K562 (cell line): Measurements from ENCODE around the gene PAM. TPM values are rescaled to one million over a fixed set of nuclear protein-coding genes. Genes with fewer than 3 reads are reported as not detected.

ENCODE experiments used
- ATAC-seq: fragments of 200-7000 bp; cut with Tn5 transposase; 3 replicates; pipeline ENCODE4 v1.9.1; 2020; ENCODE audit warnings: moderate library complexity
- BruUV-seq: library from RNA; stranded (reverse); fragments of 400-500 nt; replicated peaks from 2 replicates; lab custom pipeline; 2021; lab: Mats Ljungman, UMichigan
- CTCF ChIA-PET: fragments of 300-600 bp; formaldehyde crosslinking; extraction: SDS; loops from one replicate; lab custom pipeline; 2021; ENCODE audit warnings: low intra/inter-chr PET ratio; lab: Yijun Ruan, JAX
- POLR2A ChIA-PET: fragments of 300-600, 350-650 bp; sonication (Branson Sonifier 250); formaldehyde crosslinking; extraction: SDS; loops from one replicate; lab custom pipeline; 2021; ENCODE audit warnings: antibody characterized with exemption, inconsistent platforms; lab: Yijun Ruan, JAX
- DNase-seq, 4 experiments: peaks; one replicate each; pipeline versions ENCODE4 v3.0.0 to v3.0.0-alpha.2; 2011 to 2018; ENCODE audit warnings: low spot score in 3 of 4, mixed read lengths in 3 of 4; ENCODE audit errors: extremely low read depth in 1 of 4
- FAIRE-seq: peaks from 2 replicates; lab custom pipeline; 2011; peaks lifted over from hg19 to GRCh38; lab: Jason Lieb, UNC
- H2AFZ ChIP-seq: 2 replicates; pipeline ENCODE4 v1.6.0; 2011; ENCODE audit warnings: low read depth, low read length, control low read depth, inconsistent platforms
- H3K27ac ChIP-seq: fragments of 200-600 bp; 3 replicates; pipeline ENCODE4 v1.8.0; 2011; ENCODE audit warnings: low read depth, mild to moderate bottlenecking, control low read depth, inconsistent platforms, low read length, moderate library complexity, mixed read lengths; ENCODE audit errors: extremely low read depth
- H3K27me3 ChIP-seq, 2 experiments: fragments of 300-600 bp in 1 of 2; 2 replicates in 1 of 2; 3 replicates in 1 of 2; pipeline versions ENCODE4 v1.6.0 to v1.8.0; 2011; ENCODE audit warnings: inconsistent platforms in 2 of 2, low read length in 2 of 2, mild to moderate bottlenecking in 1 of 2, mixed read lengths in 1 of 2, moderate library complexity in 1 of 2; ENCODE audit not compliant: control insufficient read depth in 2 of 2, insufficient read depth in 2 of 2
- H3K36me3 ChIP-seq: fragments of 300-600 bp; 3 replicates; pipeline ENCODE4 v1.8.0; 2011; ENCODE audit warnings: mild to moderate bottlenecking, low read length, inconsistent platforms; ENCODE audit not compliant: control insufficient read depth, insufficient read depth
- H3K4me1 ChIP-seq, 2 experiments: fragments of 200-600 bp in 1 of 2; replicated peaks in 1 of 2; 2 replicates in 1 of 2; 3 replicates in 1 of 2; pipeline versions ENCODE4 v1.5.1 to v1.8.0; 2011; ENCODE audit warnings: inconsistent platforms in 2 of 2, low read length in 2 of 2, mild to moderate bottlenecking in 1 of 2, mixed read lengths in 1 of 2, moderate library complexity in 1 of 2; ENCODE audit not compliant: control insufficient read depth in 2 of 2, insufficient read depth in 2 of 2
- H3K4me2 ChIP-seq: 2 replicates; pipeline ENCODE4 v1.6.1; 2011; ENCODE audit warnings: low read length, control low read depth, inconsistent platforms, mixed read lengths; ENCODE audit not compliant: insufficient read depth
- H3K4me3 ChIP-seq: fragments of 200-600 bp; sonication (generic), shearing (Covaris generic); 2 replicates; pipeline ENCODE4 v1.5.1; 2016; ENCODE audit warnings: control low read depth, inconsistent platforms
- H3K79me2 ChIP-seq: fragments of 200-600 bp; 3 replicates; pipeline ENCODE4 v1.8.0; 2011; ENCODE audit warnings: low read length, inconsistent platforms; ENCODE audit not compliant: control insufficient read depth, insufficient read depth
- H3K9ac ChIP-seq, 2 experiments: 2 replicates each; pipeline versions ENCODE4 v1.6.0 to v1.6.1; 2011; ENCODE audit warnings: low read depth in 2 of 2, low read length in 2 of 2, control low read depth in 1 of 2, inconsistent platforms in 1 of 2, mild to moderate bottlenecking in 1 of 2, mixed read lengths in 1 of 2; ENCODE audit not compliant: insufficient read depth in 1 of 2
- H3K9me1 ChIP-seq: one replicate; pipeline ENCODE4 v1.6.0; 2011; ENCODE audit warnings: inconsistent platforms, mild to moderate bottlenecking, low read length, moderate library complexity; ENCODE audit not compliant: control insufficient read depth, insufficient read depth
- H3K9me3 ChIP-seq: replicated peaks from 2 replicates; pipeline ENCODE4 v1.5.1; 2011; ENCODE audit warnings: low read depth, low read length, inconsistent platforms; ENCODE audit not compliant: control insufficient read depth, insufficient read depth
- H4K20me1 ChIP-seq: replicated peaks from 2 replicates; pipeline ENCODE4 v1.6.1; 2011; ENCODE audit warnings: low read length, inconsistent platforms, mixed read lengths; ENCODE audit not compliant: control insufficient read depth, insufficient read depth
- FIP1L1 ChIP-seq: fragments of 200-400 bp; formaldehyde crosslinking; IDR thresholded peaks from 2 replicates; pipeline ENCODE4 v1.6.1; 2018; ENCODE audit warnings: mild to moderate bottlenecking, low read depth, low read length; ENCODE audit not compliant: poor library complexity, severe bottlenecking
- KDM5B ChIP-seq: fragments of 200-600 bp; sonication (generic); IDR thresholded peaks from 2 replicates; pipeline ENCODE4 v1.6.1; 2012; ENCODE audit warnings: low read depth, mild to moderate bottlenecking, moderate library complexity, low read length, control low read depth, inconsistent platforms; ENCODE audit not compliant: insufficient replicate concordance
- NR4A1 ChIP-seq, 2 experiments: fragments of 250-450 bp in 1 of 2; fragments of 450-650 bp in 1 of 2; sonication (Bioruptor Pico) in 1 of 2; IDR thresholded peaks; 2 replicates each; pipeline versions ENCODE4 v1.4.0 to v1.6.1; 2016 to 2020; ENCODE audit warnings: mild to moderate bottlenecking in 2 of 2, missing compliant biosample characterization in 1 of 2, missing genetic modification characterization in 1 of 2, moderate library complexity in 1 of 2
- PKNOX1 ChIP-seq: fragments of 450-650 bp; IDR thresholded peaks from 2 replicates; pipeline ENCODE4 v1.6.1; 2016
- SP1 ChIP-seq: sonication (generic); formaldehyde crosslinking; IDR thresholded peaks from 2 replicates; pipeline ENCODE4 v1.8.1; 2022; ENCODE audit warnings: mild to moderate bottlenecking, missing genetic modification reagents
- SRSF7 ChIP-seq: fragments of 200-400 bp; formaldehyde crosslinking; optimal IDR thresholded peaks from 2 replicates; pipeline ENCODE3; 2017; ENCODE audit warnings: mild to moderate bottlenecking, low read depth, low read length
- TFAM ChIP-seq: fragments of 250-450 bp; sonication (Bioruptor Pico); conservative IDR thresholded peaks from 2 replicates; pipeline ENCODE4 v1.5.0; 2021; ENCODE audit warnings: mild to moderate bottlenecking, moderate library complexity
- ZFP36 ChIP-seq: fragments of 150-350 bp; IDR thresholded peaks from 2 replicates; pipeline ENCODE4 v1.6.1; 2018; ENCODE audit warnings: low read length, low read depth; ENCODE audit not compliant: partially characterized antibody
- WGBS: fragments of 100-300 bp; shearing (Covaris generic); methylation state at CpG from one replicate; pipeline ENCODE4 v1.1.6; 2016; ENCODE audit warnings: low coverage, mixed read lengths; ENCODE audit not compliant: insufficient coverage; ENCODE audit errors: missing lambda C conversion rate; 5-methylcytosine and 5-hydroxymethylcytosine counted together
- in situ Hi-C: fragments of 300-500 bp; cut with MboI; formaldehyde crosslinking; loops from 4 replicates; pipeline ENCODE4 v1.15.0; 2018; ENCODE audit warnings: inconsistent platforms, mixed read lengths
- intact Hi-C: fragments of 100-400 bp; cut with micrococcal nuclease; formaldehyde crosslinking; loops from 2 replicates; pipeline ENCODE4 v1.14.2; 2022
- polyA plus RNA-seq, 8 experiments: library from polyadenylated mRNA; depleted of rRNA in 4 of 8; stranded (reverse) in 5 of 8; unstranded in 3 of 8; fragments of >200 nt; fragmentation: Nextera tagmentation in 2 of 8; fragmentation: Illumina TruSeq in 1 of 8; extraction: Ambion mirVana in 2 of 8; extraction: Trizol in 1 of 8; gene quantifications; 2 replicates each; pipeline versions ENCODE4 v1.2.1 to v1.2.3, GENCODE V29; 2011 to 2014; ENCODE audit warnings: inconsistent platforms in 1 of 8, missing spikeins in 1 of 8
- total RNA-seq, 7 experiments: library from RNA; depleted of rRNA in 6 of 7; stranded (reverse); fragments of >200 nt in 6 of 7; fragmentation: Illumina TruSeq in 2 of 7; extraction: Trizol in 2 of 7; gene quantifications; 2 replicates each; pipeline versions ENCODE4 v1.2.1 to v1.2.3, GENCODE V29; 2011 to 2021; ENCODE audit warnings: low replicate concordance in 1 of 7
- TF ChIP-seq, protein P1 (sequence below): fragments of 450-650 bp; formaldehyde crosslinking; IDR thresholded peaks from 2 replicates; pipeline ENCODE4 v1.4.0; 2022; ENCODE audit warnings: missing genetic modification characterization
- TF ChIP-seq, protein P2 (sequence below): fragments of 450-650 bp; IDR thresholded peaks from 2 replicates; pipeline ENCODE4 v1.6.1; 2018; ENCODE audit not compliant: partially characterized antibody
- TF ChIP-seq, protein P3 (sequence below): fragments of 250-450 bp; sonication (Bioruptor Pico); IDR thresholded peaks from 2 replicates; pipeline ENCODE4 v1.5.0; 2020; ENCODE audit warnings: mild to moderate bottlenecking

Gene PAM
- total and polyA plus RNA-seq, 9 of the 15 experiments (the other 6 are each of a cell fraction or from before 2014, with no cell fraction given): 0.39 to 3.1 (median 0.77) TPM

DNA sequence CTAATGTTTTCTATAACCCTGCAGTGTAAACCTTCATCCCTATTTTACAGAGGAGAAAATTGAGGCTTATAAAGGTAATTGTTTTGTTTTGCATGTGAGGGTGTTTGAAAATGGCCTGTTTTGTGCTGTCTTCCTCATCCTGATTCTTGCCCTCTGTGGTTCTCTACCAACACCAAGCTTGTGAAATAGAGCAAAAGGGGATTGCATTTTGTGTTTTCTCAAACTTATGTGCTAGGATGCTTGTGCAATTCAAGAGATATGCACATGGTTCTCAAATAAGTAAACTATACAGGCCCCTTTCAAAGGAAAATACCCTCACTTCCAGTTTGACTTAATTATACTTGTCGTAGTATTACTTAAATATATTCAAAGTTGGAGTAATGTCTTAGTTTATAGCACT is 17.2 kb downstream of the PAM start:
- TF ChIP-seq FIP1L1 (no peak), SRSF7 (no peak), ZFP36 (no peak), KDM5B (no peak), SP1 (no peak), TFAM (CRISPR knock-in tag) (no peak), PKNOX1 (no peak), NR4A1 (CRISPR knock-in tag; IDR thresholded peaks at IDR 0.05) (no peak), NR4A1 (tag; IDR thresholded peaks at IDR 0.05) (no peak)
- TF ChIP-seq, protein P1, sequence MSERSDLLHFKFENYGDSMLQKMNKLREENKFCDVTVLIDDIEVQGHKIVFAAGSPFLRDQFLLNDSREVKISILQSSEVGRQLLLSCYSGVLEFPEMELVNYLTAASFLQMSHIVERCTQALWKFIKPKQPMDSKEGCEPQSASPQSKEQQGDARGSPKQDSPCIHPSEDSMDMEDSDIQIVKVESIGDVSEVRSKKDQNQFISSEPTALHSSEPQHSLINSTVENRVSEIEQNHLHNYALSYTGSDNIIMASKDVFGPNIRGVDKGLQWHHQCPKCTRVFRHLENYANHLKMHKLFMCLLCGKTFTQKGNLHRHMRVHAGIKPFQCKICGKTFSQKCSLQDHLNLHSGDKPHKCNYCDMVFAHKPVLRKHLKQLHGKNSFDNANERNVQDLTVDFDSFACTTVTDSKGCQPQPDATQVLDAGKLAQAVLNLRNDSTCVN (CRISPR knock-in tag): no peak
- TF ChIP-seq, protein P2, sequence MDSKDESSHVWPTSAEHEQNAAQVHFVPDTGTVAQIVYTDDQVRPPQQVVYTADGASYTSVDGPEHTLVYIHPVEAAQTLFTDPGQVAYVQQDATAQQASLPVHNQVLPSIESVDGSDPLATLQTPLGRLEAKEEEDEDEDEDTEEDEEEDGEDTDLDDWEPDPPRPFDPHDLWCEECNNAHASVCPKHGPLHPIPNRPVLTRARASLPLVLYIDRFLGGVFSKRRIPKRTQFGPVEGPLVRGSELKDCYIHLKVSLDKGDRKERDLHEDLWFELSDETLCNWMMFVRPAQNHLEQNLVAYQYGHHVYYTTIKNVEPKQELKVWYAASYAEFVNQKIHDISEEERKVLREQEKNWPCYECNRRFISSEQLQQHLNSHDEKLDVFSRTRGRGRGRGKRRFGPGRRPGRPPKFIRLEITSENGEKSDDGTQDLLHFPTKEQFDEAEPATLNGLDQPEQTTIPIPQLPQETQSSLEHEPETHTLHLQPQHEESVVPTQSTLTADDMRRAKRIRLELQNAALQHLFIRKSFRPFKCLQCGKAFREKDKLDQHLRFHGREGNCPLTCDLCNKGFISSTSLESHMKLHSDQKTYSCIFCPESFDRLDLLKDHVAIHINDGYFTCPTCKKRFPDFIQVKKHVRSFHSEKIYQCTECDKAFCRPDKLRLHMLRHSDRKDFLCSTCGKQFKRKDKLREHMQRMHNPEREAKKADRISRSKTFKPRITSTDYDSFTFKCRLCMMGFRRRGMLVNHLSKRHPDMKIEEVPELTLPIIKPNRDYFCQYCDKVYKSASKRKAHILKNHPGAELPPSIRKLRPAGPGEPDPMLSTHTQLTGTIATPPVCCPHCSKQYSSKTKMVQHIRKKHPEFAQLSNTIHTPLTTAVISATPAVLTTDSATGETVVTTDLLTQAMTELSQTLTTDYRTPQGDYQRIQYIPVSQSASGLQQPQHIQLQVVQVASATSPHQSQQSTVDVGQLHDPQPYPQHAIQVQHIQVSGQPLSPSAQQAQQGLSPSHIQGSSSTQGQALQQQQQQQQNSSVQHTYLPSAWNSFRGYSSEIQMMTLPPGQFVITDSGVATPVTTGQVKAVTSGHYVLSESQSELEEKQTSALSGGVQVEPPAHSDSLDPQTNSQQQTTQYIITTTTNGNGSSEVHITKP: no peak
- TF ChIP-seq, protein P3, sequence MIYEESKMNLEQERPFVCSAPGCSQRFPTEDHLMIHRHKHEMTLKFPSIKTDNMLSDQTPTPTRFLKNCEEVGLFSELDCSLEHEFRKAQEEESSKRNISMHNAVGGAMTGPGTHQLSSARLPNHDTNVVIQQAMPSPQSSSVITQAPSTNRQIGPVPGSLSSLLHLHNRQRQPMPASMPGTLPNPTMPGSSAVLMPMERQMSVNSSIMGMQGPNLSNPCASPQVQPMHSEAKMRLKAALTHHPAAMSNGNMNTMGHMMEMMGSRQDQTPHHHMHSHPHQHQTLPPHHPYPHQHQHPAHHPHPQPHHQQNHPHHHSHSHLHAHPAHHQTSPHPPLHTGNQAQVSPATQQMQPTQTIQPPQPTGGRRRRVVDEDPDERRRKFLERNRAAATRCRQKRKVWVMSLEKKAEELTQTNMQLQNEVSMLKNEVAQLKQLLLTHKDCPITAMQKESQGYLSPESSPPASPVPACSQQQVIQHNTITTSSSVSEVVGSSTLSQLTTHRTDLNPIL (CRISPR knock-in tag): no peak
- no peak overlapping the region for H3K9ac ChIP-seq
- DNase-seq: no peak
- no peak overlapping the region for H3K27ac ChIP-seq
- H3K9me1 ChIP-seq: no peaks in the 10 kb centered on the region
- no peaks in the 10 kb centered on the region for H3K36me3 ChIP-seq
- H3K9me3 ChIP-seq: no peaks in the 10 kb centered on the region
- in situ Hi-C loops (loop anchor here (10.0 kb wide), 1 partner anchor 453 kb away; no protein-coding TSS in a partner anchor), intact Hi-C loops (no loop called here)
- H4K20me1 ChIP-seq: no peaks in the 10 kb centered on the region
- POLR2A ChIA-PET: no interaction called here
- no peaks in the 10 kb centered on the region for H3K79me2 ChIP-seq
- no peak for FAIRE-seq
- no peak overlapping the region for H3K4me3 ChIP-seq
- no TSS peak for BruUV-seq
- CTCF ChIA-PET: interaction anchor here (1.0 kb wide), 1 partner anchor 91 kb away, joined by 3 read pairs; no protein-coding TSS in a partner anchor
- H2AFZ ChIP-seq: no peak overlapping the region
- no peak overlapping the region for H3K4me2 ChIP-seq
- WGBS: 0% methylated on average over 1 of the region's 1 CpG
- H3K4me1 ChIP-seq: no peaks in the 10 kb centered on the region
- H3K27me3 ChIP-seq: no peaks in the 10 kb centered on the region
- no peak for ATAC-seq
